ENCODE data around the gene POLE3.
"Not testable (repeated sequence)": the region's sequence is repeated elsewhere in the genome, so short reads cannot be mapped to it uniquely, and the experiment has no call there.

POLE3 gene

DNA sequence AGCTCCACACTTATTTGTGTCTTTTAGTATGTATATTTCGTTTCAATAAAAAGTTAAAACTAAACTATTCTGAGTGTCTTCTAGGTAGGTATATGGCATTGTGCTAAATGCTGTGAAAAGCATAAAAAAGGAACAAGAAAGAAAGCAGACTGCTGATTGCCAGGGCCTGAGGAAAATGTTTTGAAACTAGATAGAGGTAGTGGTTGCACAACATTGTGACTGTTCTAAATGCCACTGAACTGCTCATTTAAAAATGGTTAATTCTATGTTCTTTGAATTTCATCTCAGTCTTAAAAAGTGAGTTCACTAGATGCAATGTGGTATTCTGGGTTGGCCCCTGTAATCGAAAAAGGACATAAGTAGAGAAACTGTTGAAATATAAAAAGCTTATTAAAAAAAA, 6.8 kb downstream of the POLE3 start:
- DNase-seq (ENCODE audit: low read depth) = peak; percentile 13

DNA sequence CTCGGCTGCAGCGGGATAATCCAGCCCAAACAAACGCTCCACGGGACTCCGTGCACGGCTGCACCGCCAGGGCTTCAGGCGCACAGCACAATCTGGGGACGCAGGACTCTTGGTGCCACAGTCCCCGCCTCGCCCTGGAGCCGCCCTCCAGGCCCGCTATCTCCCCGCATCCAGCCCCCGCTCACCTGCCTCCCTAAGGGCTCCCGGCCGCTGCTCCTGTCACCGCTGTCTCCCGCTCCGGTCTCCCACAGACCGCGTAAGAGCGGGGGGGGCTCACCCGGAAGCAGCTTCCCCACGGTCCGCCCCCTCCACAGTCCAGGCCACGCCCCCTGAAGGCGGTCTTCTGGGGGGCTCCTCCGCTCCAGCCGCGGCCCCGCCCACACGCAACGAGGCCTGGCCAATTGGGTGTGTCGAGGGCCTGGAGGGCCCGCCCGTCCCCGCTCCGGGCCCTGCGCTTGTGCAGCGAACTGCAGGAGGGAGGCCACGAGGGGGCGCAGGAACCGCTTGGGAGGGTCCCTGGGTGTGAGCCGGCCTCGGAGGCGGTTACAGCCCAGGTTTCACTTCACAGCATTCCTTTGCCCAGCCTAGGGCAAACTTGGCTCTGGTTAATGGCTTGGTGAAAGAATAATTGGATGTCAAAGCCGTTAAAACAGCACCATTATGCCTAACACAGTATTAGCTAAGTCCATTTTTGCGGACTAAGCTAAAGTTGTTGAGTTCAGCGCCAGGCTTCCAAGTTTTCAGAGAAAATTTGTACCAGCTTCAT, 9.3 kb downstream of the POLE3 start, which contains the start of gene ALAD:
Gene ALAD (minus strand): TSS at position 258 of the 766 bp plus-strand sequence. CDS start 7,725 bp downstream, outside the sequence.
- DNase-seq (ENCODE audit: low read depth) = peak; percentile 98

DNA sequence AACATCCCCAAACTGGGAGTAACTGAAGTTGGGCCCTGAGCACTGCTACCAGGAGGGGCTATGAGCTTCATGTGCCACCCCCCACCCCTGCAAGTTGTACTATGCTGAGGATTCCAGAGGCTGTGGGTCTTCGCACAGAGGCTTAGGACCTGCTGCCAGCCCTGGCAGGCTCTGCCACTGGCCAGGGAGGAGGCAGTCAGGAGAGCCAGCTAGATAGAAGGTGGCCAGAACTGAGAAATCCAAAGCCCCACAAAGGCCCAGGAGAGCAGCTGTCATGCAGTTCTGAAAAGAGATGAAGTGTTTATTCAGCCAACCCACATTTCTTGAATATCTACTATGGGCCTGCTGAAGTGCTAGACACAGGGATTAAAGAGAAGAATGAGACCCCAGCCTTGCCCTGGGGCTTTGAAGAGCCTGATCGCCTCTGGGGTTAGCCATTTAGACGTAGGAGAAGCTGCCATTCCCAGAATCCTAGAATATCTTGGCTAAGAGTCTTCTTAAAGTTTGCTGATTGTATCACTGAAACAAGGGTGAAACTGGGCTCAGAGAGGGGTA, 10.8 kb downstream of the POLE3 start:
- DNase-seq (ENCODE audit: low read depth) = no peak

- DNase-seq (ENCODE audit: low read depth) = no peak
These were observed 11.7 kb downstream of the POLE3 start for GRCh38 chr9:113398796-113399195.

GRCh38 chr9:113397203-113397631, 13.3 kb downstream of the POLE3 start:
- no peak for DNase-seq (ENCODE audit: low read depth)

DNA sequence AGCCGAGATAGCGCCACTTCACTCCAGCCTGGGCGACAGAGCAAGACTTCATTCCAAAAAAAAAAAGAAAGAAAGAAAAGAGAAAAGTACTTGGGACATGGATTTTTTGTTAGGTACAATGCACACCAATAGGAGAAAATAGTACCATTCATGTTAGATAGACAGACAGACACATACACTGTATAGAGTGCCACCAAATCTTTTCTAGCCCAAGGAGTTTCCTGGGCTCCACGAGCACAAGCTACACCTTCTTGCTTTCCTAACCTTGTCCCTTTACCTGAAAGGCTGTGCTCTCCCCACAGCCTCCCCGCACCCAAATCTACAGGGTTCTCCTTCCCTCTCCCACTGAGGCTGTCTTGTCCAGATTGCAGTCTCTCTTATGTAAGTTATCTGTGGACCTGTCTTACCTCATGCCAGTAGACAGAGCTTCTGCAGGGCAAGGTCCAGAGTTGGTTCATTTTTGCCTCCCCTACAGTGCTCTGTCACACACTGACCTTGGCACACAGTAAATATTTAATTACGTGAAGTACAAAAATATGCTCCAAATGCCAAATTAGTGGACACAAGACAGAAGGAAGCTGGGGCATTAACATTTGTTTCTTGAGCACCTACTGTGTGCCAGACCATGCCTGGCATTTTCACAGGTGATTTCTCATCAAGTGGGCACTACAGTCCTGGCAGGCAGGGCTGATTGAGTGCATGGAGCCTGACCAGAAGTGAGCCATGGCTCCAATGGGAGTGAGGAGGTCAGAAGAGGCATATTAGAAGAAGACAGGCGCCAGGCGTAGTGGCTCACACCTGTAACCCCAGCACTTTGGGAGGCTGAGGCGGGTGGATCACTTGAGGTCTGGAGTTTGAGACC, 15.2 kb downstream of the POLE3 start:
- no peak for DNase-seq (ENCODE audit: low read depth)

DNA sequence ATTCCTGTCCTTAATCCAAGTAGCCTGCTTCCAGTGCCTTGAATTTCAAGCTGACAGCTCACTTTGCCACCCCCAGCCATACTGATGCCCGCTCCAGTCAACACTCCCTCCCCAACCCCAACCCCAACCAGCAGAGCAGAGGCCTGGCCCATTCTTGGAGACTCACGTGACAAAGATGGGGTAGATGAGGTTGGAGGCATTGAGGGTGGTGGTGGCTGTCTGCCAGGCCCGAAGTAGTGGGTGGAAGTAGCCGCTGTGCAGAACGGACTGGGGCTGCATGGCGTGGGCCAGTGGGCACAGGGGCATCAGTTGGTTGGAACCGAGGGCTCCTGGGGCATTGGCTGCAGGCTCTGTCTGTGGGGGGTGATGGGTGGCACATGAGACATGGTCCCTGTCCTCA, 17.2 kb downstream of the POLE3 start:
- no peak for DNase-seq (ENCODE audit: low read depth)

DNA sequence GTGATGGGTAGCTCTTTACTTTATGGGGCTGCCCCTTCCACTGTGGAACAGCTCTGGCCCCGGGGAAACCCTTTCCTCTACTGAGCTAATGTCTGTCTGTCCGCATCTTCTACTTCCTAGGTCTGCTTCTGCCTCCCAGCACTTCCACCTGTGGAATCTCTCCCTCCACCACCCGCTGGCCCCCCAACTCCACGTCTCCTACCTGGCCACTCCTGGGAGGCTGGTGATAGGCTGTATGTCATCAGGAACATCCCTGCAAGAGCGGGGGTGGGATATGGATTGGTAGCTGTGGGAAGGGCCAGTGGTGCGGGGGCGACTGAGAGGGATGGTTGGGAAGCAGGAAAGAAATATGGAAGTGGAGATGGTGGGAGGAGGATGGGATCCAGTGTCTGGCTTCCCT, 18.6 kb downstream of the POLE3 start:
- no peak for DNase-seq (ENCODE audit: low read depth)

GRCh38 chr9:113390192-113390960, 20.1 kb downstream of the POLE3 start:
- DNase-seq (ENCODE audit: low read depth) = no peak

- no peak for DNase-seq (ENCODE audit: low read depth)
These were observed 21.0 kb downstream of the POLE3 start for GRCh38 chr9:113389451-113389850.

DNA sequence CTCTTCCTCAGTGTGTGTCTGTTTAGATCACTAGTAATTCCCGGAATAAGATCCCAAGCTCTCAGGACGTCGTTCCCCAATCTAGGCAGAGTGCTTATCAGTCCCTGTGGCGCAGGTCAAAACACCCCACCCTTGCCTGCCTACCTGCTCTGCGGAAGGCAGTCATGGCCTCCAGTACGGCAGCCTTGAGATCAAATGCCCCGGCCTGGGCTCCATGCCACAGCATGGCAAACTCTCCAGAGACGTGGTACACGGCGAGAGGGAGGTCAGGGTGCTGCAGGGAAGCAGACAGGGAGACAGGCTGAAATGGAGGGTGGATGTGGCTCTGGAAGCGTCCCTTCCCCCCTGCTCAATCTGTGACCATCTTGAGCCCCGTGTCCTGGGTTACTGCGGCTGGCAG, 21.6 kb downstream of the POLE3 start:
- no peak for DNase-seq (ENCODE audit: low read depth)

DNA sequence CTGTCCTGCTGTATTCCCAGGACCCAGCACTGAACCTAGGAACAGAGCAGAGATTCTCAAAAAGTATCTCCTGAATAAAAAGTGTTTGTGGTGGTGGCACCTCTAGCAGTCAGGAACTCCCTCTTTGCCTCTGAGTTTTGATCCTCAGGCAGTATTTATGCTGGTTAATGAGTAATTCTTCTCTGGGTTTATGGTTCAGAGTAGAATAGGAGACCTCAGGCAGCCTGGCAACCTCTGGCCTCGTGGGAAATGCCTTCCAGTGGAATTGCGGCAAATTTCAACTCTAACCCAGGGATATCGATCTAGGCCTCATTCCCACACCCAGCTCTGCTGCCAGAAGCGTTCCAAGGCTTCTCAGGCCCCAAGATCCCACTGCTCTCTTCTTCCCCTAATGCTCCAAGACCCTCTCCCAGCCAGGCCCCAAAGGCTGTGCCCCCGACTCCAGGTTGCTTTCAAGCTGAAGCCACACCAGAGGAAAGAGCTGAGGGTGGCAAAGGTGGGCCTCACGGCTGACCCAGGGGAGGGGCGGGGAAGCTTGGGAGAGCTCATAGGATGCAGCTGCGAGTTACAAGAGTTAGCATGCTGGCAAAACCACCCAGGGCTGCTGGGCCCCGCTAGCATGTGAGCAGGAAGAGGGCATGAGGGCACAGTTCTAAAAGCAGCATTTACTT, 22.8 kb downstream of the POLE3 start:
- DNase-seq (ENCODE audit: low read depth) = no peak

DNA sequence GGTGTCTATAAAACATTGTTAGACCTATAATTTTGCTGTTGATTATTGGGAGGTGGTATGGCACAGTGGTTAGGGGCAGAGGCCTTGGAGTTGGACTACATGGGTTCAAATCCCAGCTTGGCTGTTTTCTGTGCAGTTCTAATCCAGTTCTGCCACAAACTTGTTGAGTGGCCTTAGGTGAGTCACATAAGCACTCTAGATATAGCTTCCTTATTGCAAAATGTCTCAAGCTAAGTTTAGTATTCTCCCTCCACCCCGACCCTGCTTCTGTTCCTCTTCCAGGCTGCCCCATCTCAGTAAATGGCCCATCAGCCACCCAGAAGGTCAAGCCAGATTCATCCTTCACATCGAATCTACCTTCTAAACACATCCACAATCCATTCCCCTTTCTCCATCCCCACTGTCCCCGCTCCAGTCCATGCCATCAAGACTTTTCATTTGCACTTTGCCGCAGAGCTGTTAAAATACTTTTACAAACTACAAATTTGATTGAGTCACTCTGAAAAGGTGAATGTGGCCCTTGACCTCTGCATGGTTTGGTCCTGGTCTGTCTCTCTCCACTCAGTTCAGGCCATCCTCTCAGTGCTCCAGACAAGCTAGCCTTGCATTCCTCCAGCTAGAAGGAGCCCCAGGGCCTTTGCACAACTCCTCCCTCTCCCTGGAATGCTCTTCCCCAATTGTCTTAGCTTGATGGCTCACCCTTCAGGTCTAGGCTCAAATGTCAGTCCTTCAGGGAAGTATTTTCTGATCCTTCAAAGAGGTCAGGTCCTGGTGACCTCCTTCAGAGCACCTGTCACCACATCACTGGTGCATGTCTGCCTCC, 23.7 kb downstream of the POLE3 start:
- no peak for DNase-seq (ENCODE audit: low read depth)

DNA sequence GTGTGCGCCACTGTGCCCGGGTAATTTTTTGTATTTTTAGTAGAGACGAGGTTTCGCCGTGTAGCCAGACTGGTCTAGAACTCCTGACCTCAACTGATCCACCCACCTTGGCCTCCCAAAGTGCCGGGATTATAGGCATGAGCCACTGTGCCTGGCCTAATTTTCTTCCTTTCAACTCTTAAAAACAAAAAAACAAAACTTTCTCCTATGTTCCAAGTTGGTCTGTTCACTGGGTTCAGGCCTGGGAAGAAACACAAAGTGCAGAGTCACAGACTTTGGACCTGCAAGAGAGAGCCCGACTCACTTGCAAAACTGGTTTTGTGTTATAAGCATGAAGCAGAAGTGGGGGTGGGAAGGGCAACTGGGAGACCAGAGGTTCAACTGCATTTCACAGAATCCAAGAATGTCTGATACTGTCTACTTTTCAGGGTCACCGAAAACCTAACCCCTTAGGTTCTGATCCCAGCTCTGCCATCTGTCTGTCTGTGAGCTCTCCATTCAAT, 28.5 kb downstream of the POLE3 start:
- no peak for DNase-seq (ENCODE audit: low read depth)

DNA sequence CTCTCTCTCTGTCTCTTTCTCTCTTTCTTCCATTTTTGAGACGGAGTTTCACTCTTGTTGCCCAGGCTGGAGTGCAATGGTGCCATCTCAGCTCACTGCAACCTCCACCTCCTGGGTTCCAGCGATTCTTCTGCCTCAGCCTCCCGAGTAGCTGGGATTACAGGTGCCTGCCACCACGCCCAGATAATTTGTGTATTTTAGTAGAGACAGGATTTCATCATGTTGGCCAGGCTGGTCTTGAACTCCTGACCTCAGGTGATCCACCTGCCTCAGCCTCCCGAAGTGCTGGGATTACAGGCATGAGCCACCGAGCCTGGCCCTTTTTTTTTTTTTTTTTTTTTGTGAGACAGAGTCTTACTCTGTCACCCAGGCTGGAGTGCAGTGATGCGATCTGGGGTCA, 29.0 kb downstream of the POLE3 start:
- not testable (repeated sequence) for DNase-seq (ENCODE audit: low read depth)

GRCh38 chr9:113380869-113381378, 29.6 kb downstream of the POLE3 start:
- DNase-seq (ENCODE audit: low read depth) = no peak

GRCh38 chr9:113379829-113380210, 30.7 kb downstream of the POLE3 start:
- not testable (repeated sequence) for DNase-seq (ENCODE audit: low read depth)

DNA sequence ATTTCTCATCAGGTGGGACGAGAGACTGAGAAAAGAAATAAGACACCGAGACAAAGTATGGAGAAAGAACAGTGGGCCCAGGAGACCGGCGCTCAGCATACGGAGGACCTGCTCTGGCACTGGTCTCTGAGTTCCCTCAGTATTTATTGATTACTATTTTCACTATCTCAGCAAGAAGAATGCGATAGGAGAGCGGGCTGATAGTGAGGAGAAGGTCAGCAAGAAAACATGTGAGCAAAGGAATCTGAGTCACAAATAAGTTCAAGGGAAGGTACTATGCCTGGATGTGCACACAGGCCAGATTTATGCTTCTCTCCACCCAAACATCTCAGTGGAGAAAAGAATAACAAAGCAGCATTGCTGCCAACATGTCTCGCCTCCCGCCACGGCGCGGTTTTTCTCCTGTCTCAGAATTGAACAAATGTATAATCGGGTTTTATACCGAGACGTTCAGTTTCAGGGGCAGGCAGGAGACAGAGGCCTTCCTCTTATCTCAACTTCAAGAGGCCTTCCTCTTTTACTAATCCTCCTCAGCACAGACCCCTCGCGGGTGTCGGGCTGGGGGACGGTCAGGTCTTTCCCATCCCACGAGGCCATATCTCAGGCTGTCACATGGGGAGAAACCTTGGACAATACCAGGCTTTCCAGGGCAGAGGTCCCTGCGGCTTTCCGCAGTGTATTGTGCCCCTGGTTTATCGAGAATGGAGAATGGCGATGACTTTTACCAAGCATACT, 31.2 kb downstream of the POLE3 start:
- not testable (repeated sequence) for DNase-seq (ENCODE audit: low read depth)

Measured in fibroblast of gingiva (primary cell).